Renal cortical epithelial cell (primary cell): ENCODE data around the gene HRG. TPM values are rescaled to one million over a fixed set of nuclear protein-coding genes. Genes with fewer than 3 reads are reported as not detected.
A peak's percentile ranks its signal among the peaks of the same experiment; 100 is the strongest.

Source experiments
- DNase-seq: peaks from one replicate; pipeline ENCODE4 v3.0.0-alpha.2; 2011; ENCODE audit warnings: low read depth
- total RNA-seq: library from RNA; depleted of rRNA; stranded (reverse); fragments of >200 nt; gene quantifications from 2 replicates; pipeline ENCODE4 v1.2.3, GENCODE V29; 2014

HRG gene
- total RNA-seq, 1 donor from 2014 or later = 0.15 TPM

- no peak for DNase-seq
Measured at GRCh38 chr3:186637686-186638085, 28.1 kb upstream of the HRG start.

DNA sequence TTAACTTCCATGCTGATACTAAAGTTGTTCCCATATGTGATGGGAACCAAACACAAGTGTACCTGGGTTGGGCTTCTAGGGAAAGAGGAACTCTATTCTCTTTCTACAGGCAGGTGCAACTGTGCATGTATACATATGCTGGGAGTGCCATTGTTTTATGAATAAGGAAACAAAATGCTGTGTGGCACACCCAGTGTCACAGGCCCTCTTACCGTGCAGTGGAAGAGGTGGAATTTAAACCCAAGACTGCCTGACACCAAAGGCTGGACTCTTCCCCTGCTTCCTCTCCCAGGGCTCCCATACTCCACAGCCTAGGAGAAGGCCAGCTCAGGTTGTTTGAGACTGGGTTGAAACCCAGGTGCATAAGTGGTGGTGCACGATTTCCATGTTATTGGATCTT lies 27.6 kb upstream of the HRG start:
- DNase-seq = no peak

DNA sequence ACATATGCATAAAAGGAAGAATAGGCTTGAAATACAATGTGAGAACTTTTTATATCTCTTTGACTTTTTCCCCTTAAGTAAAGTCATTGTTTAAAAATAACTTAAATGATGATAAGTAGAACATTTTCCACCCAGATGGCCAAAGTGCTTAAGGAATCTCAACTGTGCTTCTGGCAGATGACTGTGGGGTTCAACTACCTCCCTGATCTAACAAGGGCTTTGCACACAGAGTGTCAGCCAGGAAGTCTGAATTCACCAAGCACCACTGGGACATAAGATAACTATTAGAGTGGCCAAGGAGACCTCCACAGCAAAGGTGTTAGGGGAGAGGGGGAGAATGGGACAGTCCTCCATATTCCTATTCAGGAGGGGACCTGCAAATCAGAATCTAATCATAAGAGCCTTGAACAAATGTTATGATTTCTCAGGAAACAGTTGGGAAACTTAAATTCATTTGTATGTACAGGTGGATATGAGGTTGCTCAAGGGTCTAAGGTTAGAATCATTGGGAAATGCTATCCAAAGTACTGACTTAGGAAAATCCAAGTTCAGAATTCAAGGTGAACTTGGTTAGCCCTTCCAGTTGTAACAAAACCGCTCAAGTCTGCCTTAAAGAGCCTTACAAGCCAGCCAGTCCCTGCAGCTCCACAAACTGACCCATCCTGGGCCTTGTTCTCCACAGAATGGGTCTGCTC lies 25.9 kb upstream of the HRG start, which contains the start of gene FETUB:
TSS of gene FETUB (plus strand) at position 622 of the 695 bp plus-strand sequence. CDS start at position 684, 62 bp downstream.
- DNase-seq = no peak

- DNase-seq = peak; percentile 23
Measured at GRCh38 chr3:186640473-186640818, 25.4 kb upstream of the HRG start.

DNA sequence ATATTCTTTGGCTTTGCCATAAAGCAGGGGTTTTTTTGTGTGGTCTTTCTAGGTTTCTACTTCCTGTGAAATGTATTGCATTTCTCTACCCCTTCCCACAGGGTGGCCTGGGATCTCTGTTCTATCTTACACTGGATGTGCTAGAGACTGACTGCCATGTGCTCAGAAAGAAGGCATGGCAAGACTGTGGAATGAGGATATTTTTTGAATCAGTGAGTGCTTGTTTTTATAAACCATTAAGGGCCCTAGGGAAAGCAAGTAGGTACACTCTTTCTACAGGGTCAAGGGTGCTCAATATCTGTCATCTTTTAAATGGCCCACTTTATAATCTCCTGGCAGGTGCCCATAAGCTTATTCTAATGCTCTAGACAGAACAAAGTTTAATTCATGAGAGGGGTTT lies 24.9 kb upstream of the HRG start:
- DNase-seq = no peak

DNA sequence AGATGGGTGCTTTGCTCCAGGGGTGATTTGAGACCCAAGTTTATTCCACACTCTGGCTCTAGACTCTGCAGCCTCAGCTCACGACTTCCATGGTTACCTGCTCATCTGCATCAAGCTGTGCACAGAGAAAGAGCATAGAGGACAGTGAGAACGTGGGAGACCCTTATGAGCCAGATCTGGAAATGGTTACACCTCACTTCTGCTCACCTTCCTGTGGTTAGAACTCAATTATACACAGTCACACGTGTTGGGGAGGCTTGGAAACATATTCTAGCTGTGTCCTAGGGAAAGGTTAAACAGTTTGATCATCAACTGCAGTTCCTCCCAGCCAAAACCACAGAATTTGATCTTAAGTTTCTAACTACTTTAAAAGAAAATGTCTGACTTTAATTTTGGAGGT lies 23.8 kb upstream of the HRG start:
- DNase-seq = no peak

GRCh38 chr3:186643493-186643892 lies 22.3 kb upstream of the HRG start:
- no peak for DNase-seq

- DNase-seq = no peak
Measured at GRCh38 chr3:186644683-186645082, 21.1 kb upstream of the HRG start.

GRCh38 chr3:186646106-186646505 lies 19.7 kb upstream of the HRG start:
- no peak for DNase-seq

DNA sequence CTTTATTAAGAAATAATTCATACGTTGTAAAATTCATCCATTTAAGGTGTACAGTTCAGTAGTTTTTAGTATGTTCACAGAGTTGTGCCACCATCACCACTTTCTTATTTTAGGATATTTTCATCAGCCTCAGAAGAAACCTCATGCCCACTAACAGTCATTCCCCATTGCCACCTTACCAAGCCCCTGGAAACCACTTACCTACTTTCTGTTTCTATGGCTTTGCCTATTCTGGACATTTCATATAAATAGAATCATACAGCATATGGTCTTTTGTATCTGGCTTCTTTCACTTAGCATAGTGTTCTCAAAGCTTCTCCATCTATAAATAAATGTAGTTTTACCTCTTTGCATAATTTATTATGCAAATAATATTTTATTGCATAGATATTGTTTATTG lies 19.0 kb upstream of the HRG start:
- no peak for DNase-seq

DNA sequence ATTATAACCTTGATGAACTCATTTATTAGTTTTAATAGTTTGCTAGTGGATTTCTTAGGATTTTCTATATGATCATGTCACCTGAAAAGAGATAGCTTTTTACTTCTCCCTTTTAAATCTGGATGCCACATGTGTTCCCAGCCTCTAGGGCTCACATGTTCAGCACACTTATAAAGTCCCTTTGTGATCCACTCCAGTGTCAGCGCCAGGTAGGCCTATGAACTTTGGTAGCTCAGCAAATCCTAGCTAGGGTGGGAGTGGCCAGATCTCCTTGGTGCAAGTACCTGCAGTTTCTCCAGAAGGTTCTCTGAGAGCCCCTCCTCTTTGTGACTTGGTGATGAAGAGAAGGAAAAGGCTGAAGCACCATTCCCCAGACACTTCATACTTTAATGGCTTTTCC lies 17.0 kb upstream of the HRG start:
- no peak for DNase-seq

DNA sequence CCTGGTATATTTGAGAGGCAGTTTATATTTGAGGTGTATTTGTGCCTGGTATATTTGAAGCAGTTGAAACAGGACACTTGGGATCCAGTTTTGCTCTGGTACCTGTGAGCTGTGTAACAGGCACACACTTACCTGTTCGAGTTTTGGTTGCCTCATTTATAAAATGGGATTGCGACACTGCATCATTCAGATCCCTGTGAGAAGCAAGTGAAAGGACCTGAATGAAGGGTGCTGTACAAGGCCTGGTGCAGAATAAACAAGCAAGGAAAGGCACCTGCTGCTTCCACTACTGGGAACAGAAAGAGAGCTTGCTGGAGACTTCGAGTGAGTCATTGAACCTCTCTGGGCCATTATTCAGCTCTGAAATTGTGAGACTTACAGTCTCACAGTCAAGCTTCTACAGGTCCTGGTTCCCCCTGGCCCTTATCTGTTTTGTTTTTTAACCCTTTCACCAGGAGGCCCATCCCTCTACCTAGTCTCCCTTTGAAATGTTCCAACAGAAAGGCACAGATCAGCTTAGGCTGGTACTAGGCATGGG lies 14.1 kb upstream of the HRG start:
- DNase-seq = no peak

DNA sequence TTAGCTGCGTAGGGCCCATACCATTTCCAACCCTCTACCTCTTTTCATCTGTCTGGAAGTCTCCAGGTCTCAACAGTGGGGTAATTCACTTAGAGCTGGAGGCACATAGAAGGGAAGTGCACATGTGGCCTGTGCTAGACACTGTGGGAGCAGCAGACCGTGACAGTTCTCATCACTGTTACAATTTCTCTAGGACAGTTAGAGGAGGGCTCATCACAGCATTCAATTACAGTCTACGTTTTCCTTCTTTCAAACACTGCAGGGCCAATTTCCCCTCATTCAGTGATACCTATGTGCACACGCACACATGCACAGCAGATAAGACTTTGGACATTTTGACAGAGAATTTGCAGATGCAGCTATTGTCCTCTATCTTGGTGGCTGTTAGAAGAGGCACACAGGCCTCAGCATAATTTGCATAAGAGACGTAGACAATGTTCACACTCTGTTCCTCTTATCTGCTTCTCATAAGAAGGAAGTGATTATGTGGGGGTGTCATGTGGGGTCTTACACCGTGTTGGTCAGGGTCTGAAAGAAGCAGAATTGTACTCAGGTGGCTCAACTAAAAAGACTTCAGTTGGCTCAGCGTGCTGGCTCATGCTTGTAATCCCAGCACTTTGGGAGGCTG lies 12.6 kb upstream of the HRG start:
- DNase-seq = no peak

DNA sequence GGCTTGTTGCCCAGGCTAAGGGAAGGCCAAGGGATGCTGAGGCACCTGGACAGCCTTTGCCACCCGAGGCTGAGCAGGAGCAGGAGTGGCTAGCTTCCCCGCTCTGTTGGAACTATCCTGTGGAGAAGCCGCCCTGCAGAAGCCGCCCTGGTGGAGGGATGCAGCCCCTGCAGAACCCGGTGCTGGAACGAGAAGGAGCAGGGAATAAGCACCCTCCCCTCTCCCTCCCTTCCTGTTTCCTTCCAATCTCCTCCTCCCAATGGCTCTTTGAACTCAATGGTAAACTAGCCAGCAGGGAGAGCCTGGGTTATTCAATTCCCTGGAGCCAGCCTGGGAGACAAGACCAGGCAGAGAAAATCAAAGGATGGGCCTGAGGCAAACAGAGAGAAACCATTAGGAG lies 11.8 kb upstream of the HRG start:
- DNase-seq = no peak

- DNase-seq = peak; percentile 18
Measured at GRCh38 chr3:186663361-186664118, 2.3 kb upstream of the HRG start.

GRCh38 chr3:186664119-186664495 lies 1.7 kb upstream of the HRG start:
- peak; percentile 51 for DNase-seq

GRCh38 chr3:186664506-186664905 lies 1.3 kb upstream of the HRG start:
- DNase-seq = no peak

DNA sequence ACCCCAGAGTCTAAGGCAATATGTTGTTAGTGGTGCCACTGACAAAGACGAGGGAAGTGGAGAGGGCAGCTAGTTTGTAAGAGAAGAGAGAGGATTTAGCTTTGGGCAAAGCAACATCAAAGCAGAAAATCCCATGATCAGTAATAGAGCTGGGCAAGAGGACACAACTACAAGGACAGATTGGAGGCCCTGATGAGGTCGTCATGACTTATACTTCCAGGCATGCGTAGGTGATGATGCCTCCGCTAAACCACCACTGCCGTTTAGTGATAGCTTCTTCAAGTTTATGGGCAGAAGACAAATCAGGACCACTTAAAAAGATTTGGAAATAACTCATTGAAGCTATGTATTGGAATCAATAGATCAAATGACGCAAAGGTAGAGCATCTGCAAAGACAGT lies 2.6 kb downstream of the HRG start:
- no peak for DNase-seq

DNA sequence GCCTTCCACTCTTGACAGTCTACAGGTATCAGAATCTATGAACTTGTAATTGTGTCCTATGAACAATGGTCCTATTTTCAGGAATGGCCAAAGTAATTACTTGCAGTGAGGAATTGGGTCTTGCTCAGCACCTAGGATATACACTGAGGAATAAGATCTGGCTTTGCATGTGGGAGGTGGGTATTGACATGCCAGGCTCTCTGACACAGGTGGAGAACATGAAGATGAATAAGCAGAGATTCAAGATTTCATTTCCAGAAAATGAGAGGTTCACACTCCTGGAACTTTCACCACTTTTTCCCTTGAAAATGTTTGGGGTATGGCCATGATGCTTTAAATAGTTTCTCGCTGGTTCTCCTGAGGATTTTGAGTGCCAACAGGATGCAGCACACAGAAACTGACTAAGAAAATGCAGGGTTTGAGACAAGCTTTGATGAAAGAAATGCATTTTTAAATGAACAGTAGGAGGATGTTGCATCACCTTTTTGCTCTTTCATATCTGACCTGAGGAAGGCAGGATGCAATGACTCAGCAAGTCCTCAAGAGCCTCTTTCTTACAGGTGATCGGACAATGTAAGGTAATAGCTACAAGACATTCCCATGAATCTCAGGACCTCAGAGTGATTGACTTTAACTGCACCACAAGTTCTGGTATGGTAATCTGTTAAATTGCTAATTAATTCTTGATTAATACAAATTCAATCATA lies 3.7 kb downstream of the HRG start:
- DNase-seq = peak; percentile 34

- DNase-seq = no peak
Measured at GRCh38 chr3:186670155-186670554, 4.3 kb downstream of the HRG start.

- no peak for DNase-seq
Measured at GRCh38 chr3:186671051-186671450, 5.2 kb downstream of the HRG start.

- DNase-seq = no peak
Measured at GRCh38 chr3:186678604-186679003, 12.8 kb downstream of the HRG start.
